ENCODE measurements around the gene PPP4R4.

PPP4R4 gene, protein sequence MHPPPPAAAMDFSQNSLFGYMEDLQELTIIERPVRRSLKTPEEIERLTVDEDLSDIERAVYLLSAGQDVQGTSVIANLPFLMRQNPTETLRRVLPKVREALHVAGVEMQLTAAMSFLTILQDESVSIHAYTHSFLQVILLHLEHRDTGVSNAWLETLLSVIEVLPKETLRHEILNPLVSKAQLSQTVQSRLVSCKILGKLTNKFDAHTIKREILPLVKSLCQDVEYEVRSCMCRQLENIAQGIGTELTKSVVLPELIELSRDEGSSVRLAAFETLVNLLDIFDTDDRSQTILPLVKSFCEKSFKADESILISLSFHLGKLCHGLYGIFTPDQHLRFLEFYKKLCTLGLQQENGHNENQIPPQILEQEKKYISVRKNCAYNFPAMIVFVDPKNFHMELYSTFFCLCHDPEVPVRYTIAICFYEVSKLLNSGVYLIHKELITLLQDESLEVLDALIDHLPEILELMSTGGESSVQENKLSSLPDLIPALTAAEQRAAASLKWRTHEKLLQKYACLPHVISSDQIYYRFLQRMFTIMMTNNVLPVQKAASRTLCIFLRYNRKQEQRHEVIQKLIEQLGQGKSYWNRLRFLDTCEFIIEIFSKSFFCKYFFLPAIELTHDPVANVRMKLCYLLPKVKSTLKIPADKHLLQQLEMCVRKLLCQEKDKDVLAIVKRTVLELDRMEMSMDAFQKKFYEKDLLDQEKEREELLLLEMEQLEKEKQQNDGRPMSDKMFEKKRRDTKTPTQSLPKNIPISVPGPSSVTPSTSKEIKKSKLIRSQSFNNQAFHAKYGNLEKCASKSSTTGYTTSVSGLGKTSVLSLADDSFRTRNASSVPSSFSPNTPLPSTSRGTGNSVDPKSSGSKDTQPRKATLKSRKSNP

DNA sequence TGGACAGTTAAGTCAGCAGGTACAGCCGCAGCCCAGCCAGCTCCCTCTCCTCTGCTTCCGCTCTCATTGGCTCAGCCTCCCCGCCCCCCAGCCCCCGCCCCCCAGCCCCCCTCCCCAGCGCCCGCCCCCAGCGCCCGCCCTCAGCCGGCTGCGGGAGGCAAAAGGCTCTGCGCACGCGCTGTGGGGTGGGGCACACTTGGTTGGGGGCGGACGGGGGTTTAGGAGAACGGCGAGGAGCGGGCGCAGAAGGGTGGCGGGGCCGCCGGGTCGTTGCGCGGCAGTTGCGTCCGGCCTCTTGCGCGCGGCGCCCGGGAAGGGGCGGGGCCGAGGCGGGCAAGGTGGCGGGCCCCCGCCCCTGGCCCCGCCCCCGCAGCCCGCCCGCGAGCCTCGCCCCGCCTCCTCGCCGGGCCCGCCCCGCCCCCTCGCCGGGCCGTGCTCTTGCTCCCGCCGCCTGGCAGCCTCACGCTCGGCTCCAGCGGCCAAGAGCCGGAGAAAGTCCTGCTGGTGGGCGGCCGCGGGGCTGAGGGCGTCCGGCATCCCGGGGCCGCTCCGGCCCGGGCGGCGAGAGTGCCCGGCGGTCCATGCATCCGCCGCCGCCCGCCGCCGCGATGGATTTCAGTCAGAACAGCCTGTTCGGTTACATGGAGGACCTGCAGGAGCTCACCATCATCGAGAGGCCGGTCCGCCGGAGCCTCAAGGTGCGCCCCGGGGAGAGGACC lies at the start of gene PPP4R4:
TSS of gene PPP4R4 (plus strand) at position 438 of the 719 bp plus-strand sequence. CDS start at position 582, 144 bp downstream.
- peak; percentile 87 to 89 for DNase-seq

DNA sequence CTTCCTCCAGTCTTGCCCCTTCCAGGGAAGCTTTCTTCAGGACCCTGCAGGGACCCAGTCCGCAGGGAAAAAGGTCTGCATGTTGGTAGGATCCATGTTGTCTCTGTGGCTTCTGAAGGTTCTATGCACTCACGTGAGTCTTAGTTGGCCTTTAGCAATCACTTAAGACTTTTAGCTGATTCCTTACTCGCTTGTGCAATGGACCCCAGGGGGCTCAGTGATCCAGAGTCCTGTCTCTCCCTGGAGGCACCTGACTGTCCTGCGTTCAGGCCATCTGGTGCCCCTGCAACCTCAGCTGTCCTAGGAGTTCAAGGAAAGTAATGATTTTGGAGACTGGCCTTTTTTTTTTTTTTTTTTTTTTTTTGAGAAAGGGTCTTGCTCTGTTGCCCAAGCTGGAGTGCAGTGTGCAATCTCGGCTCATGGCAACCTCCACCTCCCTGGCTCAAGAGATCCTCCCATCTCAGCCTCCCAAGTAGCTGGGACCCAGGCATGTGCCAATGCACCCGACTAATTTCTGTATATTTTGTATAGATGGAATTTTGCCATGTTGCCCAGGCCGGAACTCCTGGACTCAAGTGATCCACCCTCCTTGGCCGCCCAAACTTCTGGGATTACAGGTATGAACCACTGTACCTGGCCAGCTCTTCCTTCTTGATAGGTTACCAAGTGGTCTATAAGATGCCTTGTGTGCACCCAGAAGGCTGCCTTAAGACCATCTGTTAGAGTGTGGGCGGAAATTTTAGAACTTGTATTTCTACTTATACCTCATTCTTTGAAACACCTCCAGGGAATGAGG lies 49.3 kb upstream of the PPP4R4 start:
- no peak for DNase-seq

DNA sequence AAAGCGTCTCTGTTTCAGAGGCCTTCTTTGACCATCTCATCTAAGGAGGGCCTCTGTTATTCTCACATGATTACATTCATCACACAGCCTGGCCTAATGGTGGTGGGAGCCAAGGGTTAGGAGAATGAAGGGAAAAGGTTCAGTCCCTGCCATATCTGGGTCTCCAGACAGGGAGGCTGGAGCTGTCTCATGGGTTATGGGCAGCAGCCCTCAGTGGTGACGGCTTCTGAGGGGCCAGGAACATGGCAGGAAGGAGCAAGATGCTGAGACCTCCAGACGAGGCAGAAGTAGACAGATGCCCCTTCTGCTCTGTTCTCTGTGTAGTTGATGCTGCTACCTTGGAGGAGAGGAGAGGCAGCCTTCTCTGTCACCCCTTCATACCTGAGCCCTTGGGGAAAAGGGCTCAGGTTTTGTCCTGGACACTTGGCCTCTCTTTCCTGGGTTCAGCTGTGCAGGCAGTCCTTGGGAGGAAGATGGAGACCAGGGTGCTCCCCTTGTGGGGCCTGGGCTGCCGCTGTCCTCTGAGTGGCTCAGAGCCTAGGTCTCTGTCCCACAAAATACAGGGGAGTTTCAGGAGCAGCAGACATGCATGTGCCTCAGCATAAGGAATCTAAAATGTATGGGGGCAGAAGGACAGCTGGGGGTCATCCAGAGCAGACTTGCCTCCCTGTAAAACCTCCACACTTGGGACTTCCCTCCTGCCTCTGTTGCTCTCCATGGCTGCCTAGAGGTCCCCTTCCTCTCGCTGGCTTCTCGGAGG lies 48.3 kb upstream of the PPP4R4 start:
- DNase-seq, result no peak

DNA sequence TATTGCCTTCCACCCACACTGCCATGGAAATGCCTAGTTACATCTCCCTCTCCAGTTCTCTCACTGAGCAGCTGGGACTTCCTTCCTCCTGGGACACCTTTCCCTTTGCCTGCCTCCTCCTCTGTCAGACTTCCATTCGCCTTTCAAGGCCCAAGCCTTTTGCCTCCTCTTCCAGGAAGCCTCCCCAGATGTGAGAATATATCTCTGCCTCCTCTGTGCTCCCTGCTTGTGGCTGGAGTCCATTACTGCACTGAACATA lies 47.8 kb upstream of the PPP4R4 start:
- DNase-seq, result no peak

DNA sequence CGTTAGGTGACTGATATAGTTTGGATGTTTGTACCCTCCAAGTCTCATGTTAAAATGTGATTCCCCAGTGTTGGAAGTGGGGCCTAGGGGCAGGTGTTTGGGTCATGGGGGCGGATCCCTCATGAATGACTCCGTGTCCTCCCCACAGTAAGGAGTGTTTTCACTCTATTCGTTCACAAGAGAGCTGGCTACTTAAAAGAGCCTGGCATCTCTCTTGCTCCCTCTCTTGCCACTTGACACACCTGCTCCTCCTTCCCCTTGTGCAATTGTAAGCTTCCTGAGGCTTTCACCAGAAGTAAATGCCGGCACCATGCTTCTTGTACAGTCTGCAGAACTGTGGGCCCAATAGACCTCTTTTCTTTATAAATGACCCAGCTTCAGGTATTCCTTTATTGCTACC lies 47.3 kb upstream of the PPP4R4 start:
- DNase-seq, result no peak

DNA sequence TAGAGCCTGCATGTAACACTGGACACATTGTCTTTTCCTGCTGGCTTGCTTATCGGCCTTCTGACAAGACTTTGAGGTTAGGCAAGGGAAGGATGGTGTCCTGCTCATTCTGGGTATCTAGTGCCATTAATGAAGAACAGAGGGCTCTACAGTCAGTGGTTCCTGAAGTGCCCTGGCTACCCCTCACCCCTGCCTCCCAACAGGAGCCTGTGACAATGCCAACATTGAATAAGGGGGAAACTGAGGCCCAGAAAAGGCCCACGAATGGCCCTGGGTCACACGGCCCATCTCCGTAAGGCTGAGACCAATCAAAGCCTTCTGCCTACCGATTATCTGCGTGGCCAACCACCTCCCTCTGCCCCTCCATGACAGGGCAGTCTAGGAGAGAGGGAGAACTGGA lies 46.8 kb upstream of the PPP4R4 start:
- DNase-seq, result no peak

DNA sequence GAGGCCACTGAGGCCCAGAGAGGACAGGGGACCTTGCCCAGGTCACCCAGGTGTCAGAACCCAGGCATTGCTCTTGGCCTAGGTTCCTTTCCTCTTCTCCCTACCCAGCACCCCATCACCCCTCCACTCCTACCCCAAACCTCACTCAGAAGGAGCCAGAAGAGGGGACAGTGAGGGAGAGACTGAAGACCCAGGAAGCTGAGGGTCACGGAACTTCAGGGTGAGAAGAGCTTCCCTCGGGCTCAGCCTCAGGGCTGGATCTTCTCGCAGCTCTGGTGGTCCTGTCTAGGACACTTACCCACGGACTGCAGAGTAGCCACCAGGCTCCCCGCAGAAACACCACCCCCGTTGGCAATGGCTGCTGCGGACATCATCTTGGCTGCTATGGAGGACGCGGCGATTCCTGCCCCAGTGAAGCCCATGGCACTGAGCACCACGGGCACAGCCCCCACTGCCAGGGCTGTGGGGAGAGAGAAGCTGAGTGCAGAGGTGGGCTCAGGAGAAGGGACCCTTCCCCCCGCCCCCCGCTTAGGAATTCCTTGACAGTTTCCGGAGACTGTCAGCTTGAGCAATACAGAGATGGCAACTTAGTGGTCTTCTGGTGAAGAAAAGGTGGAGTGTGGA lies 45.8 kb upstream of the PPP4R4 start:
- no peak for DNase-seq

DNA sequence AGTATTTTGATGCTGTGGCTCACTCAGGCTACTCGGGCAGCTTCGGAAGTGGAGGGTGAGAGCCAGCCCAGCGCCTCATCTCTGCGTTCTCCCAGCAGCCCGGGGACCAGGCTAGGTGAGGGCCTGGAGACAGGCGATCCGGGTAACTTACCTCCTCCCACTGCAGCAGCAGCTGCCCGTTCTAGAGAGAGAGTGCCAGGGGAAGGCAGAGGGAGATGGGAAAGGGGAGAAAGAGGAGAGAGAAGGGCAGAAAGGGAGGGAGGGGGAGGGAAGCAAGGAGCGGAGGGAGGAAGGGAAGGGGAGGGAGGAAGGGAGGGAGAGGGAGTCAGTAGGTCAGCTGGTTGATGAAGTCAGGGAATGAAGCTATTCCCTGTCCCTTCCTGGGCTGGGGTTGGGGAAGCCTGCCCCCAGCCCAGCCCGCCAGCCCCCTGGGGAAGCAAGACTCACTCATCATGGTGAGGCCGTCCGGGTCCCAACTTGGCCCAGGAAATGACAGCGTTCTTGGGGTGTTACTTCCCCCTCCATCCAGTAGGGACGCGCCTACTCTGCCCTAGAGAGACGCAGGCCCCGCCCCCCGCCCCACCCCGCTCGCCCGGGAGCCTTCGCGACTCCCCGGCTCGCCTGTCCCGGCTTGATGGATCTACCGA lies 44.9 kb upstream of the PPP4R4 start, which contains the start of gene IFI27L2:
TSS of gene IFI27L2 (minus strand) at position 494 of the 647 bp plus-strand sequence. CDS start at position 454, 40 bp downstream.
- DNase-seq, result peak; percentile 74 to 75

DNA sequence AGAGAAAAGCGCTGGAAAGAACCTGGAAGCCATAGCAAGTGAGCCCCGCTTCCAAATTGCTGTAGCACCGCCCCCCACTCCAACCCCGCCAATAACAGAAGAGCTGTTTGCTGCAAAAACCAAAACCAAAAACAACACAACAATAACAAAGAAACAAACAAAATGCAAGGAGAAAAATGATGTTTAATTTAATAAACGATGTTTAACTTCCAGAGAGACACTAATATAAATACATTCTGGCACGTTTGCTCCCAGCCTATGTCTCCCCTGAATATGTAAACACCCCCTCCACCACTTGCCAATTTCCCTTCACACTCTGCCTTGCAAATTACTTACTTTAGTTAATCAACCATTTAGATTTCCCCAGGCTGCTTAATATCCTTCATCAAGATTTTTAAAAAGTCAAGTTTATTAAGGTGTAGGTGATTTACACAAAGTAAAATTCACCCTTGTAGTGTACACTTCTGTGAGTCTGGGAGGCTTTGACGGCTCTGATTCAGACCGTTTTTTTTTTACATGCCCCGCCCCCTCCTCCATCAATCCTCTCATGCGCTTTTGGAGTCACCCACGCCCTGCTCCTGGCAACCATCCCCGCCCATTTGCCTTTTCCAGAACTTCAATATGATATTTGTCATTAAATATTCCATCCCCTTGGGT lies 44.2 kb upstream of the PPP4R4 start:
- peak; percentile 32 to 45 for DNase-seq

DNA sequence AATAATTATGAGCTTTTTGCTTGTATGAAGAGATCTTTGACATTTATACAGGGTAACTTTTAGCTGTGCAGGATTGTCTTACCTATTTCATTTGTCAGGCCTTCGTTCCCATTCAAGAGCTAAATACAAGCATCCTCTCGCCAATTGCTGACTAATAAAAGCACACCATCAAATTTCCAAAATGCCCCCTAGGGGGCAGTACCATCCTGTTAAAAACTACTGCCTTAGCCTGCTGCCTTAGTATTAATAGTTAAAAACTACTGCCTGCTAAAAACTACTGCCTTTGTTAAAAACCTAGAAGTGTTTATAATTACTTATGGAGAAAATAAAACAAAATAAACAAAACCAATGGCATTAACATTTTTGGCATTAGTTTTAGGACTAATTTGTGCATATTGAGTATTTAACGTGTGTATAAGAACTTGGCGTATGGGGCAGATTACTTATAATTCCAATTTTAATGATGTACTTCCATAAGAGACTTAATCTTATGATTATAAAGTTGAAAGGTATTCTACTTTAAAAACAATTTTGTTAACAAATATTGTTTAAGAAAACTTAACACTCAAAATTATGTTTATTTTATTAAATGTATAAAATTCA lies 41.7 kb upstream of the PPP4R4 start:
- DNase-seq, result peak; percentile 56 to 70

DNA sequence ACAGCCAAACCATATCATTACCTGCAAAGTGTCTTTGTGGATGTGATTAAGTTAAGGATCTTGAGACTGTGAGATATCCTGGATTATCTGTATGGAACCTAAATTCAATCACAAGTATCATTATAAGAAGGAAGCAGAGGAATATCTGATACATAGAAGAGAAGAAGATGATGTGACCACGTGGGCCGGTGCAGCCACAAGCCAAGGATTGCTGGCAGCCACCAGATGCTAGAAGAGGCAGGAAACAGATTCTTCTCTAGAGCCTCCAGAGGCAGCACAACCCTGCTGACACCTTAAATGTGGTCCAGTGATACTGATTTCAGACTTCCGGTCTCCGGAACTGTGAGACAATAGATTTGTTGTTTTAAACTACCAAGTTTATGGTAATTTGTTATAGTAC lies 38.6 kb upstream of the PPP4R4 start:
- DNase-seq, result no peak

DNA sequence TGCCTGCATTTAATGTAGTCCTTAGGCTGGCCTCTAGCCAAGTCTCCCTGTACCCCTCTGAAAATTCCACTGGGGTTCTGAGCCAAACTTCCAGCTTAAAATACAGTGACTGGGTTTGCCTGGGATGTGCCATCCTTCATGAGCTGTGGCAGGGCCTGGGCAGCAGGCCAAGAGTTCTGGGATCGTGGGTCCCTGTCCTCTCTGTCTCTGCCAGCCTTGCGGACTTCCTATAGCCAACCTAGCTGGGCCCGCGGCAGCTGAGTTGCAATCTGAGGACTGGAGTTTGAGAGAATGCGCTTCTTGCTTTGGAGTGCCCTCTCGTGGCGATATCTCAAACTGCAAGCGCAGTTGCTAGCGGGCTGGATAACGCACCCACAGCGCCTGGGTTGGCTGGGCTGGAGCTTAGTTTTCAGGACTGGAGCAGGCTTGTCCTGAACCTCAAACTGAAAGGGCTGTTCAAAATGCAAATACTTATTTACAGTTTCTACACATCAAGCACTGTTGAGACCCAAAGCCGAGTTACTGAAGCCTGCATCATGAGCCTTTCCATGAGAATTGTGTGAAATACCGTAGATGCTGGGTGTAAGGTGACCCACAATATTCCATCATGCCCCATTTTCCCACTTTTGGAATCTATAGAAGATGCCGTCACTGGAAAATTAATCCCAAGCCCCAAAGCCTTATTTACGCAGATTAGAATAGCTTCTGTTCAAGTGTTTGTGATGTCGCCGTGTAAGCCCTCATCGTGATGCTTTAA lies 37.4 kb upstream of the PPP4R4 start:
- DNase-seq, result peak; percentile 91 to 94

DNA sequence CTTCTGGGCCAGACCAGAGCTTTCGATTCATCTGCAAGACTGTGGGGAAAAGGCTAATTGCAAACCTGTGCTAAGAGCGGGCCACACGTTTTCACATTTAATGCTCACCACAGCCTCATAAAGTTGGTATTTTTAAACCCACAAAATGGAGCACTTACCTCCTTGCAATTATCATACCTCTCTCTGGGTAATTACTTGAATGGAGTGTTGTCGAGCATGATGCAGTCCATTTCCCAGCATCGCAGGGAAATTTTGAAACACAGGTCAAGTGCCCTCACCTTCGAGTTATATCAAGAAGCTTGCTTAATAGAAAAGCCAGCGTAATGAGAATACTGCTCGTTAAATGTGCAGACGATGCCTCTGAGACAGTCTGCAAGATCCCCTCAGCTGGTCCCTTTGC lies 35.9 kb upstream of the PPP4R4 start:
- no peak for DNase-seq

DNA sequence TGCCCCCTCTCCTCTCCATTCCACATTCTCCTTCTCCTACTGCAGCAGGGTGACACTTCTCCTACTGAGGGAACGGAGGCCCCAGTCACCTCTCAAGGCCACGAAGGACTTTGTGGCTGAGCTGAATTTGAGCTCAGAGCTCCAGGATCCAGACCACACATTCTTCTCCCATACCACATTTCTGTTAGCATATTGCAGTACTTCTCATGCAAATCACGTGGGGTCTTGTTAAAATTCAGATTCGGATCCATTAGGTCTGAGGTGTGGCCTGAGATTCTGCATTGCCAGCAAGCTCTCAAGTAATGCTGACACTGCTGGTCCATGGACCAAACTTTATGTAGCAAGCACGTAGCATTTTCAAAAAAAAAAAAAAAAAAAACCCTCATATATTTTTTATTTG lies 35.1 kb upstream of the PPP4R4 start:
- no peak for DNase-seq

DNA sequence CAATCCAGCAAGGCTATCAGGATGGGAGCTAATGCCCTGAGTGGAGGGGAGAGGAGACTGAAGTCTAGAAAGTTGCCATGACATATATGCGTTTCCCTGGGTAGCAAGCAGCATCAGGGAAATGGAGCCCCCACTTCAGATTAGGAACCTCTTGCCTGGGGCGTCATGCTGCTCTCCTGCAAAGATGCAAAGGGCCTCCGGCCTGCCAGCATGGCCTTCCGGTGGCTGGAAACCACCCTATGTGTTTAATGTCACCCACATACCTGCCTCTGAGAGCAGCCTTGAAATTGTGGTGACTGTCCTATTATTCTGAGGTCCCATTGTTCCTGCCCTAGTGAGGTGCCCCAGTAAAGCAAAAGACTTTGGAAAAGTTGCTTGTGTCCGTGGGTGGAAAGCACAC lies 34.7 kb upstream of the PPP4R4 start:
- no peak for DNase-seq

DNA sequence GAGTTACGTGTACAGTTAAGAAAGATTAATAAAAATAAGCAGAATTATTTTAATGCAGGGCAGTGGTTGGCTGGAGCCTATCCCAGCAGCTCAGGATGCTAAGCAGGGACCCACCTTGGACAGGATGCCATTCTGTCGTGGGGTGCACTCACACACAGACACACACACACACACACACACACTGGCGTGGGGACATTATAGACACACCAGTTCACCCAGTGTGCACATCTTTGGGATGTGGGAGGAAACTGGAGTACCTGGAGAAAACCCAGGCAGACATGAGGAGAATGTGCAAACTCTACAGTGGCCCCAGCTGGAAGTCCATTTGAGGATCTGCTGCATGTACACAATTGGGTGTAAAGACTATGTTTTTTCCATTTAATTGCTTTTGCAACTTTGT lies 31.9 kb upstream of the PPP4R4 start:
- no peak for DNase-seq

DNA sequence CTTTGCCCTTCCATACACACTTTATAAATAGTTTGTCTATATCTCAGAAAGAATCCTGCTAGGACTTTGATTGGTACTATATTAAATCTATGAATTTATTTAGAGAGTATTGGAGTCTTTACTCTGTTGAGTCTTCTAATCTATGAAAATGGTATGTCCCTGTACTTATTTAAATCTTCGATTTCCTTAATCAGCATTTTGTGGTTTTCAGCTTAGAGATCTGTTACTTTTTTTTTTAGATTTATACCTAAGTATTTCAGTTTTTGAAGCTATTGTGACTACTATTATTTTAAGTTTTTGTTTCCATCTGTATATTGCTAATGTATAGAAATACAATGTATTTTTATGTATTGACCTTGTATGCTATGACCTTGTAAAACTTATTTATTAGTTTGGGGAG lies 31.3 kb upstream of the PPP4R4 start:
- DNase-seq, result no peak

DNA sequence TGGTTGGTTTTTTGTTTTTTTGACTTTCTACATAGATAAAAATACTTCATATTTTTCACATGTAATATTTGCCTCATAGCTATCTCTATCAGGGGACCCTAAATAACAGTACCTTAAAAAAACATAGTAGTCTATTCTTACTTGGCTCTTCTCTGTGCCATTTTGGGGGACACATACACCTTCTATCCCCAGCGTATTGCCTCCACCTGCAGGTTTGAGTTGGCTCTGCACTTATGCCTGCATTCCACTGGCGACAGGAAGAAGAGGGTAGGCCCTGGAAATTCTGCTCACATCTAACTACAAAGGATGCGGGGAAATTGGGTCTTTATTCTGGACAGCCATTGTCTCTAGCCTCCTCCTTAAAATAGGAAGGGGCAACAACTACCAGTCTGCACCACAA lies 30.9 kb upstream of the PPP4R4 start:
- no peak for DNase-seq

DNA sequence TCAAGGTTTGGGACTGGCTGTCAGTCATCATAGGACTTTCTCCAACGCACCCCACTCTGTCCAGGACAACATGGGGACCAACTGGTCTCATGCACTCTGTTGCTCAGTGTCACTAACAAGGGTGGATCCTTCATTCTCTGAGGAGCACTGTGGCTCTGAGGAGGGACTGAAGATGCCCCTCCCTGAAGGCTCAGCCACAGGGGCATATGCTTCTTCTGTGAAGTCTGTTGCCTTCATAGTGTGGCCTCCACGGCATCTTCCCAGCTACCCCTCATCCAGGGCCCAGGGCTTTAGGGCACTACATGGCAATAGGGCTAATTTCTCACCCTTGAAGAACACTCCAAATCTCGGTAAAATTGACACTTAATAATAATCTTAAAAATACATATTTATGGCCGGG lies 30.4 kb upstream of the PPP4R4 start:
- DNase-seq, result no peak

All from activated CD4-positive, alpha-beta T cell treated with anti-CD3 and anti-CD28 coated beads, Interleukin-2, amount 50 U/mL, for 48 hours (primary cell).